Activated CD4-positive, CD25-positive, alpha-beta regulatory T cell (primary cell): Measurements from ENCODE around the gene RDH5.
"Not testable (repeated sequence)": the region's sequence is repeated elsewhere in the genome, so short reads cannot be mapped to it uniquely, and the experiment has no call there.

Experiments
- DNase-seq, 4 experiments: peaks; one replicate each; lab custom pipeline; 2025; lab: John Stamatoyannopoulos, UW

Gene RDH5

GRCh38 chr12:55745361-55746173, 25.4 kb downstream of the RDH5 start:
- no peak for DNase-seq

- no peak for DNase-seq
These were observed 26.1 kb downstream of the RDH5 start for GRCh38 chr12:55746174-55746912.

- DNase-seq: no peak
These were observed 26.7 kb downstream of the RDH5 start for GRCh38 chr12:55746913-55747231.

GRCh38 chr12:55748230-55748993, 28.2 kb downstream of the RDH5 start:
- no peak for DNase-seq

- DNase-seq: no peak
These were observed 35.1 kb downstream of the RDH5 start for GRCh38 chr12:55755246-55755645.

GRCh38 chr12:55757701-55758100, 37.5 kb downstream of the RDH5 start:
- no peak for DNase-seq

GRCh38 chr12:55758575-55758974, 38.4 kb downstream of the RDH5 start:
- DNase-seq: not testable (repeated sequence)

GRCh38 chr12:55760663-55761062, 40.5 kb downstream of the RDH5 start:
- no peak for DNase-seq

GRCh38 chr12:55762646-55763045, 42.5 kb downstream of the RDH5 start:
- no peak for DNase-seq

GRCh38 chr12:55765736-55766290, 45.6 kb downstream of the RDH5 start:
- no peak for DNase-seq

- no peak for DNase-seq
These were observed 47.0 kb downstream of the RDH5 start for GRCh38 chr12:55767156-55767555.

GRCh38 chr12:55771736-55772135, 51.5 kb downstream of the RDH5 start:
- DNase-seq: no peak
